NT2/D1 (cell line): ENCODE measurements around the gene SPEM1.

Source experiments
- SUZ12 ChIP-seq: IDR thresholded peaks from 2 replicates; pipeline ENCODE4 v1.6.1; 2011; ENCODE audit not compliant: insufficient read length, insufficient read depth; ENCODE audit errors: extremely low read depth
- YY1 ChIP-seq: IDR thresholded peaks from 2 replicates; pipeline ENCODE4 v1.6.1; 2011; ENCODE audit not compliant: insufficient read length, insufficient read depth
- ZNF274 ChIP-seq: IDR thresholded peaks from 2 replicates; pipeline ENCODE4 v1.6.1; 2011; ENCODE audit warnings: mild to moderate bottlenecking, low read depth, low read length

- TF ChIP-seq YY1 (no peak), ZNF274 (no peak), SUZ12 (no peak)
These were observed 15.3 kb upstream of the SPEM1 start for GRCh38 chr17:7404737-7405349.
